Naive B cell (primary cell): ENCODE measurements around the gene PTPRD. TPM values are rescaled to one million over a fixed set of nuclear protein-coding genes. Genes with fewer than 3 reads are reported as not detected.
A peak's percentile ranks its signal among the peaks of the same experiment; 100 is the strongest.

ENCODE experiments used
- ATAC-seq, 2 donors: fragments of 150-1000 bp; cut with Tn5 transposase; 2 replicates each; pipeline ENCODE4 v1.10.0; 2021; ENCODE audit warnings: low read depth in 2 of 2, mild to moderate bottlenecking in 2 of 2, moderate library complexity in 2 of 2
- DNase-seq: peaks from one replicate; pipeline ENCODE4 v3.0.0; 2022
- H3K27ac Mint-ChIP-seq, 6 donors: one replicate each; pipeline ENCODE4 v1.8.0; 2020 to 2022; ENCODE audit warnings: mild to moderate bottlenecking in 6 of 6, mixed read lengths in 6 of 6, moderate library complexity in 5 of 6, inconsistent platforms in 2 of 6
- H3K27me3 Mint-ChIP-seq, 3 donors: one replicate each; pipeline ENCODE4 v1.8.0; 2021 to 2022; ENCODE audit warnings: mixed read lengths in 3 of 3, mild to moderate bottlenecking in 1 of 3
- H3K36me3 Mint-ChIP-seq, 2 donors: one replicate each; pipeline ENCODE4 v1.8.0; 2020 to 2022; ENCODE audit warnings: mixed read lengths in 2 of 2, inconsistent platforms in 1 of 2, mild to moderate bottlenecking in 1 of 2
- H3K4me1 Mint-ChIP-seq, 3 donors: one replicate each; pipeline ENCODE4 v1.8.0; 2020 to 2022; ENCODE audit warnings: mixed read lengths in 3 of 3, inconsistent platforms in 1 of 3, mild to moderate bottlenecking in 1 of 3, moderate library complexity in 1 of 3
- H3K4me3 Mint-ChIP-seq, 8 donors: one replicate each; pipeline ENCODE4 v1.8.0; 2020 to 2022; ENCODE audit warnings: mild to moderate bottlenecking in 8 of 8, mixed read lengths in 8 of 8, moderate library complexity in 8 of 8, inconsistent platforms in 2 of 8
- H3K9me3 Mint-ChIP-seq, 7 donors: one replicate each; pipeline ENCODE4 v1.8.0; 2020 to 2022; ENCODE audit warnings: mixed read lengths in 7 of 7, mild to moderate bottlenecking in 5 of 7, inconsistent platforms in 2 of 7, moderate library complexity in 1 of 7
- polyA plus RNA-seq, 6 donors: library from polyadenylated mRNA; unstranded; fragments of 300-500 nt; fragmentation: Illumina TruSeq; gene quantifications; one replicate each; pipeline ENCODE4 v1.2.3, GENCODE V29; 2021; ENCODE audit warnings: low read depth in 6 of 6

Gene PTPRD
- polyA plus RNA-seq, 6 donors from 2014 or later = not detected

GRCh38 chr9:8693464-8693863 is 1919.3 kb downstream of the PTPRD start:
- Mint-ChIP-seq H3K4me3 (no peak overlapping the region), H3K27me3 (no peaks in the 10 kb centered on the region), H3K4me1 (no peaks in the 10 kb centered on the region), H3K36me3 (no peaks in the 10 kb centered on the region), H3K27ac (no peak overlapping the region), H3K9me3 (peaks cover 0 to 5% (median 2%) of the 10 kb centered on the region in 7 donors)
- no peak for DNase-seq
- no peak for ATAC-seq

- ATAC-seq = no peak
- H3K4me3 Mint-ChIP-seq = no peak overlapping the region
- H3K36me3 Mint-ChIP-seq = no peaks in the 10 kb centered on the region
- no peaks in the 10 kb centered on the region for H3K4me1 Mint-ChIP-seq
- no peaks in the 10 kb centered on the region for H3K27me3 Mint-ChIP-seq
- H3K27ac Mint-ChIP-seq = no peak overlapping the region
- peaks cover 0 to 5% (median 2%) of the 10 kb centered on the region in 7 donors for H3K9me3 Mint-ChIP-seq
- no peak for DNase-seq
Observed at GRCh38 chr9:8686516-8686915, 1926.3 kb downstream of the PTPRD start.

GRCh38 chr9:8685825-8686224 is 1927.0 kb downstream of the PTPRD start:
- Mint-ChIP-seq H3K36me3 (no peaks in the 10 kb centered on the region), H3K27ac (no peak overlapping the region), H3K9me3 (peaks cover 0 to 5% (median 2%) of the 10 kb centered on the region in 7 donors), H3K4me1 (no peaks in the 10 kb centered on the region), H3K27me3 (no peaks in the 10 kb centered on the region), H3K4me3 (no peak overlapping the region)
- DNase-seq (no peak), ATAC-seq (no peak)

GRCh38 chr9:8684978-8685708 is 1927.7 kb downstream of the PTPRD start:
- Mint-ChIP-seq H3K36me3 (no peaks in the 10 kb centered on the region), H3K4me3 (no peak overlapping the region), H3K4me1 (no peaks in the 10 kb centered on the region), H3K9me3 (peaks cover 0 to 5% (median 2%) of the 10 kb centered on the region in 7 donors), H3K27ac (no peak overlapping the region), H3K27me3 (no peaks in the 10 kb centered on the region)
- ATAC-seq = no peak
- no peak for DNase-seq

GRCh38 chr9:8683496-8683895 is 1929.3 kb downstream of the PTPRD start:
- H3K36me3 Mint-ChIP-seq = no peaks in the 10 kb centered on the region
- no peaks in the 10 kb centered on the region for H3K9me3 Mint-ChIP-seq
- ATAC-seq (no peak), DNase-seq (no peak)
- H3K4me1 Mint-ChIP-seq = no peaks in the 10 kb centered on the region
- no peak overlapping the region for H3K4me3 Mint-ChIP-seq
- H3K27ac Mint-ChIP-seq = peak overlapping the region in 1 of 6 donors; percentile 5
- H3K27me3 Mint-ChIP-seq = no peaks in the 10 kb centered on the region

GRCh38 chr9:8680658-8681057 is 1932.1 kb downstream of the PTPRD start:
- no peaks in the 10 kb centered on the region for H3K27me3 Mint-ChIP-seq
- DNase-seq = no peak
- H3K4me1 Mint-ChIP-seq = no peaks in the 10 kb centered on the region
- no peaks in the 10 kb centered on the region for H3K36me3 Mint-ChIP-seq
- H3K27ac Mint-ChIP-seq = no peak overlapping the region
- no peaks in the 10 kb centered on the region for H3K9me3 Mint-ChIP-seq
- no peak for ATAC-seq
- no peak overlapping the region for H3K4me3 Mint-ChIP-seq

GRCh38 chr9:8680157-8680556 is 1932.6 kb downstream of the PTPRD start:
- H3K9me3 Mint-ChIP-seq = no peaks in the 10 kb centered on the region
- DNase-seq (no peak), ATAC-seq (no peak)
- H3K4me1 Mint-ChIP-seq = no peaks in the 10 kb centered on the region
- no peak overlapping the region for H3K27ac Mint-ChIP-seq
- H3K27me3 Mint-ChIP-seq = no peaks in the 10 kb centered on the region
- no peaks in the 10 kb centered on the region for H3K36me3 Mint-ChIP-seq
- H3K4me3 Mint-ChIP-seq = no peak overlapping the region

- H3K27me3 Mint-ChIP-seq = no peaks in the 10 kb centered on the region
- H3K4me1 Mint-ChIP-seq = no peaks in the 10 kb centered on the region
- ATAC-seq (no peak), DNase-seq (no peak)
- no peak overlapping the region for H3K4me3 Mint-ChIP-seq
- no peak overlapping the region for H3K27ac Mint-ChIP-seq
- H3K36me3 Mint-ChIP-seq = no peaks in the 10 kb centered on the region
- H3K9me3 Mint-ChIP-seq = no peaks in the 10 kb centered on the region
Observed at GRCh38 chr9:8679371-8679822, 1933.4 kb downstream of the PTPRD start.

GRCh38 chr9:8677741-8678140 is 1935.1 kb downstream of the PTPRD start:
- DNase-seq = no peak
- H3K4me1 Mint-ChIP-seq = no peaks in the 10 kb centered on the region

GRCh38 chr9:8674536-8674935 is 1938.3 kb downstream of the PTPRD start:
- no peaks in the 10 kb centered on the region for H3K9me3 Mint-ChIP-seq
- peaks cover 0 to 4% (median 0%) of the 10 kb centered on the region in 3 donors for H3K27me3 Mint-ChIP-seq
- no peak overlapping the region for H3K4me3 Mint-ChIP-seq
- no peaks in the 10 kb centered on the region for H3K4me1 Mint-ChIP-seq
- no peak for DNase-seq
- no peaks in the 10 kb centered on the region for H3K36me3 Mint-ChIP-seq
- no peak for ATAC-seq
- no peak overlapping the region for H3K27ac Mint-ChIP-seq

More at GRCh38 chr9:8677741-8678140, 1935.1 kb downstream of the PTPRD start:
- no peaks in the 10 kb centered on the region for H3K27me3 Mint-ChIP-seq
- no peak overlapping the region for H3K27ac Mint-ChIP-seq
- peak overlapping the region in 1 of 8 donors; percentile 54 for H3K4me3 Mint-ChIP-seq
- ATAC-seq = no peak
- H3K9me3 Mint-ChIP-seq = no peaks in the 10 kb centered on the region
- no peaks in the 10 kb centered on the region for H3K36me3 Mint-ChIP-seq

GRCh38 chr9:8673830-8674229 is 1939.0 kb downstream of the PTPRD start:
- peaks cover 0 to 4% (median 0%) of the 10 kb centered on the region in 3 donors for H3K27me3 Mint-ChIP-seq
- ATAC-seq (no peak), DNase-seq (no peak)
- H3K4me1 Mint-ChIP-seq = no peaks in the 10 kb centered on the region
- H3K36me3 Mint-ChIP-seq = no peaks in the 10 kb centered on the region
- no peaks in the 10 kb centered on the region for H3K9me3 Mint-ChIP-seq
- H3K4me3 Mint-ChIP-seq = no peak overlapping the region
- no peak overlapping the region for H3K27ac Mint-ChIP-seq

GRCh38 chr9:8670751-8671150 is 1942.1 kb downstream of the PTPRD start:
- ATAC-seq (no peak), DNase-seq (no peak)
- peaks cover 0 to 4% (median 0%) of the 10 kb centered on the region in 3 donors for H3K27me3 Mint-ChIP-seq
- H3K4me1 Mint-ChIP-seq = no peaks in the 10 kb centered on the region
- H3K36me3 Mint-ChIP-seq = no peaks in the 10 kb centered on the region
- no peaks in the 10 kb centered on the region for H3K9me3 Mint-ChIP-seq
- H3K4me3 Mint-ChIP-seq = no peak overlapping the region
- peak overlapping the region in 1 of 6 donors; percentile 0 for H3K27ac Mint-ChIP-seq

GRCh38 chr9:8668751-8669150 is 1944.1 kb downstream of the PTPRD start:
- H3K36me3 Mint-ChIP-seq = no peaks in the 10 kb centered on the region
- DNase-seq = no peak

GRCh38 chr9:8668231-8668630 is 1944.6 kb downstream of the PTPRD start:
- no peaks in the 10 kb centered on the region for H3K4me1 Mint-ChIP-seq
- H3K4me3 Mint-ChIP-seq = no peak overlapping the region
- no peak for ATAC-seq
- H3K27ac Mint-ChIP-seq = no peak overlapping the region
- no peaks in the 10 kb centered on the region for H3K36me3 Mint-ChIP-seq
- no peak for DNase-seq
- H3K27me3 Mint-ChIP-seq = peaks cover 0 to 4% (median 0%) of the 10 kb centered on the region in 3 donors
- H3K9me3 Mint-ChIP-seq = no peaks in the 10 kb centered on the region

More at GRCh38 chr9:8668751-8669150, 1944.1 kb downstream of the PTPRD start:
- Mint-ChIP-seq H3K27me3 (peaks cover 0 to 4% (median 0%) of the 10 kb centered on the region in 3 donors), H3K27ac (no peak overlapping the region), H3K9me3 (no peaks in the 10 kb centered on the region), H3K4me1 (no peaks in the 10 kb centered on the region), H3K4me3 (no peak overlapping the region)
- ATAC-seq = no peak
